ENCODE results near the gene SAMHD1.

Gene SAMHD1

GRCh38 chr20:36866681-36867495, 84.6 kb downstream of the SAMHD1 start:
- H3K4me3 ChIP-seq (ENCODE audit: low read depth, low read length) = no peak overlapping the region
- no peak for TF ChIP-seq CTCF (IDR thresholded peaks at IDR 0.05; ENCODE audit: low read depth, low read length)

GRCh38 chr20:36866164-36866563, 85.3 kb downstream of the SAMHD1 start:
- no peak overlapping the region for H3K4me3 ChIP-seq (ENCODE audit: low read depth, low read length)
- no peak for TF ChIP-seq CTCF (IDR thresholded peaks at IDR 0.05; ENCODE audit: low read depth, low read length)

GRCh38 chr20:36865861-36866149, 85.7 kb downstream of the SAMHD1 start:
- no peak for TF ChIP-seq CTCF (IDR thresholded peaks at IDR 0.05; ENCODE audit: low read depth, low read length)
- H3K4me3 ChIP-seq (ENCODE audit: low read depth, low read length) = no peak overlapping the region

- H3K4me3 ChIP-seq (ENCODE audit: low read depth, low read length) = no peak overlapping the region
- no peak for TF ChIP-seq CTCF (IDR thresholded peaks at IDR 0.05; ENCODE audit: low read depth, low read length)
Observed at GRCh38 chr20:36865076-36865860, 86.2 kb downstream of the SAMHD1 start.

- H3K4me3 ChIP-seq (ENCODE audit: low read depth, low read length) = peak overlapping the region; percentile 69
- no peak for TF ChIP-seq CTCF (IDR thresholded peaks at IDR 0.05; ENCODE audit: low read depth, low read length)
Observed at GRCh38 chr20:36862857-36863668, 88.4 kb downstream of the SAMHD1 start.

GRCh38 chr20:36861875-36862801, 89.4 kb downstream of the SAMHD1 start:
- H3K4me3 ChIP-seq (ENCODE audit: low read depth, low read length) = peak overlapping the region; percentile 69

More at GRCh38 chr20:36861875-36862801, 89.4 kb downstream of the SAMHD1 start:
- no peak for TF ChIP-seq CTCF (IDR thresholded peaks at IDR 0.05; ENCODE audit: low read depth, low read length)
